Keratinocyte (primary cell): Measurements from ENCODE around the gene GAS6. TPM values are rescaled to one million over a fixed set of nuclear protein-coding genes. Genes with fewer than 3 reads are reported as not detected.

Experiments used
- DNase-seq: peaks from one replicate; pipeline ENCODE4 v3.0.0-alpha.2; 2011; ENCODE audit warnings: low read depth, missing footprints, low spot score
- FAIRE-seq: peaks from 2 replicates; lab custom pipeline; 2011; peaks lifted over from hg19 to GRCh38; lab: Jason Lieb, UNC
- H2AFZ ChIP-seq: 2 replicates; pipeline ENCODE4 v1.6.0; 2012; ENCODE audit warnings: low read length, control low read depth, inconsistent platforms; ENCODE audit not compliant: control insufficient read depth
- H3K27ac ChIP-seq: 2 replicates; pipeline ENCODE4 v1.5.1; 2011; ENCODE audit warnings: low read length; ENCODE audit not compliant: control insufficient read depth, insufficient read depth
- H3K27me3 ChIP-seq: 3 replicates; pipeline ENCODE4 v1.6.0; 2011; ENCODE audit warnings: low read length; ENCODE audit not compliant: control insufficient read depth, insufficient read depth; ENCODE audit errors: extremely low read depth
- H3K36me3 ChIP-seq, 2 experiments: 2 replicates in 1 of 2; 3 replicates in 1 of 2; pipeline ENCODE4 v1.5.1; 2011; ENCODE audit warnings: low read length in 2 of 2, mild to moderate bottlenecking in 1 of 2; ENCODE audit not compliant: control insufficient read depth in 2 of 2, insufficient read depth in 2 of 2; ENCODE audit errors: extremely low read depth in 1 of 2
- H3K4me1 ChIP-seq: 3 replicates; pipeline ENCODE4 v1.5.1; 2011; ENCODE audit warnings: low read length; ENCODE audit not compliant: control insufficient read depth, insufficient read depth; ENCODE audit errors: extremely low read depth
- H3K4me2 ChIP-seq: 3 replicates; pipeline ENCODE4 v1.6.0; 2011; ENCODE audit warnings: low read depth, low read length; ENCODE audit not compliant: control insufficient read depth, insufficient read depth; ENCODE audit errors: extremely low read depth
- H3K4me3 ChIP-seq, 3 experiments: fragments of 200-600 bp in 1 of 3; sonication (generic) in 1 of 3; 2 replicates in 2 of 3; 3 replicates in 1 of 3; pipeline ENCODE4 v1.5.1; 2011 to 2016; ENCODE audit warnings: low read length in 3 of 3, mild to moderate bottlenecking in 3 of 3, control low read depth in 2 of 3, inconsistent platforms in 1 of 3, low read depth in 1 of 3, mixed read lengths in 1 of 3, mixed run types in 1 of 3, moderate library complexity in 1 of 3; ENCODE audit not compliant: control insufficient read depth in 2 of 3, insufficient read depth in 2 of 3; ENCODE audit errors: extremely low read depth in 1 of 3
- H3K79me2 ChIP-seq: 2 replicates; pipeline ENCODE4 v1.6.0; 2012; ENCODE audit warnings: low read length; ENCODE audit not compliant: control insufficient read depth, insufficient read depth
- H3K9ac ChIP-seq: 3 replicates; pipeline ENCODE4 v1.6.0; 2011; ENCODE audit warnings: low read length; ENCODE audit not compliant: control insufficient read depth, insufficient read depth; ENCODE audit errors: extremely low read depth
- H3K9me1 ChIP-seq: 3 replicates; pipeline ENCODE4 v1.6.0; 2011; ENCODE audit warnings: low read length; ENCODE audit not compliant: control insufficient read depth, insufficient read depth; ENCODE audit errors: extremely low read depth
- H3K9me3 ChIP-seq: 2 replicates; pipeline ENCODE4 v1.5.1; 2012; ENCODE audit warnings: low read depth, low read length; ENCODE audit not compliant: control insufficient read depth
- H4K20me1 ChIP-seq: 3 replicates; pipeline ENCODE4 v1.6.0; 2011; ENCODE audit warnings: low read length; ENCODE audit not compliant: control insufficient read depth, insufficient read depth; ENCODE audit errors: extremely low read depth
- CTCF ChIP-seq, 3 experiments: IDR thresholded peaks in 1 of 3; conservative IDR thresholded peaks in 1 of 3; optimal IDR thresholded peaks in 1 of 3; 2 replicates in 2 of 3; 3 replicates in 1 of 3; pipeline versions ENCODE3 to v1.5.1; 2011; ENCODE audit warnings: low read length in 3 of 3, mild to moderate bottlenecking in 3 of 3, moderate library complexity in 2 of 3, control low read depth in 1 of 3, inconsistent platforms in 1 of 3; ENCODE audit not compliant: insufficient read depth in 2 of 3; ENCODE audit errors: extremely low read depth in 1 of 3
- EZH2 ChIP-seq: IDR thresholded peaks from one replicate; pipeline ENCODE4 v1.6.1; 2012; ENCODE audit warnings: inconsistent platforms, mild to moderate bottlenecking, low read length, moderate library complexity
- dilution Hi-C: fragments of 300-500 bp; cut with MboI; formaldehyde crosslinking; loops from one replicate; pipeline ENCODE4 v1.7.0; 2020; ENCODE audit warnings: low sequenced_read_pairs; ENCODE audit not compliant: extremely low pct_ligation_motif_present
- polyA plus RNA-seq, 5 experiments: library from polyadenylated mRNA; depleted of rRNA in 3 of 5; stranded (reverse) in 3 of 5; stranded (forward) in 1 of 5; unstranded in 1 of 5; fragments of >200 nt; gene quantifications; 1 replicate in 1 of 5; 2 replicates in 3 of 5; 3 replicates in 1 of 5; pipeline versions ENCODE4 v1.2.1 to v1.2.3, GENCODE V29; 2011 to 2012; ENCODE audit warnings: missing spikeins in 2 of 5, low read depth in 1 of 5, low replicate concordance in 1 of 5

Gene GAS6
- polyA plus RNA-seq, 1 donor (not counting 4 experiments of a cell fraction or from before 2014, with no cell fraction given), result 163 TPM

DNA sequence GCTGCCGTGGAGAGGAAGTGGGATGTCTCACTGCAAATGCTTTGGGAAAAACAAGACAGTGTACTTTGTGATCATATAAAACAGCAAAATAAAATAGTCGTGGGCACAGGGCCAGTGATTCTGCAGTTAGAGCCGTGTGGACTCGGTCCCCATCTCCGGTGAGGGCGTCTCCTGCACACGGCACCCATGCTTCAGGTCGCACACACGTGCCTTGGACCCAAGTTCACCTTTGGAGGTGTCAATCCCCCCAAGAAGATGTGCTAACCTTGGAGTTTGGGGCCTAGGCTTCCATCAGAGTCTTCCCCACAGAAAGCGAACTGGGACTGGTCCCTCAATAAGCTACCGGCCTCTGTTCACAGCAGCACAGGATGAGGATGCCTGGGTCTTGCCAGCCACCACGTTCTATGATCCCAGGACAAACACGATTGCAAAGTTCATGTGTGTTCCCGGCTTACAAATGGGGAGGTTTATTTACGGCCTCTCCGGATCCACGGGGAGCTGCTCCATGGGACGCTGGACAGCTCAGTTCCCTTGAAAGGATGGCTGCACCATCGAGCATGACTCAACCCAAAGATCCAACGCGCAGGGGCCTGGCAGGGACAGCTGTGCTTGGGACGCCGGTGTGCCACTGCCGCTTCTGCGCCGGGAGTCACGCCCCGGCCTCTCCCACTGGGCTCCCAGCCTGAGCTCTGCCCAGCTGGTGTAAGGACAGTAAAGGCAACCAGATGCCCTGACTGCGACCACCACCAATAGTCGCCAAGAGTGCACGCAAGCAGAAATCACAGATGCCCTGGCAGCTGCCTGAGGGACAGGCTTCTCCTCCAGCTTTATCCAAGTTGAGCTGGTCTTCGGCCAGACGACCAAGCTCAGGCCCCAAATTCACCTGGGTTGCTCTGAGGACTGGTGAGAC lies 8.6 kb downstream of the GAS6 start:
- Histone ChIP-seq H3K27me3 (no peaks in the 10 kb centered on the region), H3K27ac (peak overlapping the region; percentile 43), H3K9me1 (peaks cover 7% of the 10 kb centered on the region), H3K9me3 (no peaks in the 10 kb centered on the region), H3K79me2 (peaks cover 100% of the 10 kb centered on the region), H3K9ac (no peak overlapping the region), H4K20me1 (peaks cover 65% of the 10 kb centered on the region), H3K36me3 (peaks cover 35 to 53% of the 10 kb centered on the region in 2 experiments), H2AFZ (no peak overlapping the region), H3K4me2 (peak overlapping the region; percentile 73), H3K4me3 (peak overlapping the region in 1 of 3 experiments; percentile 8), H3K4me1 (peaks cover 52% of the 10 kb centered on the region)
- DNase-seq (no peak), FAIRE-seq (peak; percentile 39)
- TF ChIP-seq CTCF (optimal IDR thresholded peaks at IDR 0.05 in 1 of 3, IDR thresholded peaks at IDR 0.05 in 1 of 3, conservative IDR thresholded peaks at IDR 0.05 in 1 of 3; ENCODE audit: extremely low read depth in 1 of 3, insufficient read depth in 2 of 3, low read length in 3 of 3), result no peak
- TF ChIP-seq EZH2, result no peak
- dilution Hi-C loops, result no loop called here

- Histone ChIP-seq H3K79me2 (peaks cover 97% of the 10 kb centered on the region), H3K36me3 (peaks cover 33 to 47% of the 10 kb centered on the region in 2 experiments), H3K9me1 (peaks cover 10% of the 10 kb centered on the region), H4K20me1 (peaks cover 66% of the 10 kb centered on the region), H3K9me3 (no peaks in the 10 kb centered on the region), H2AFZ (no peak overlapping the region), H3K4me2 (no peak overlapping the region), H3K27me3 (no peaks in the 10 kb centered on the region), H3K9ac (no peak overlapping the region), H3K4me1 (peaks cover 56% of the 10 kb centered on the region), H3K4me3 (no peak overlapping the region), H3K27ac (no peak overlapping the region)
- dilution Hi-C loops, result no loop called here
- TF ChIP-seq CTCF (optimal IDR thresholded peaks at IDR 0.05 in 1 of 3, IDR thresholded peaks at IDR 0.05 in 1 of 3, conservative IDR thresholded peaks at IDR 0.05 in 1 of 3; ENCODE audit: extremely low read depth in 1 of 3, insufficient read depth in 2 of 3, low read length in 3 of 3) (no peak), EZH2 (no peak)
- FAIRE-seq (no peak), DNase-seq (no peak)
Measured at GRCh38 chr13:113854238-113855011, 9.5 kb downstream of the GAS6 start.
